GM12892 (cell line): ENCODE measurements around the gene ANG.

Source experiments
- POLR2A ChIP-seq: IDR thresholded peaks from 2 replicates; pipeline ENCODE4 v1.6.1; 2011; ENCODE audit warnings: low read depth, low read length, control low read depth
- POLR2AphosphoS5 ChIP-seq: IDR thresholded peaks from 2 replicates; pipeline ENCODE4 v1.6.1; 2011; ENCODE audit warnings: low read depth, low read length, control low read depth
- TAF1 ChIP-seq: IDR thresholded peaks from 2 replicates; pipeline ENCODE4 v1.6.1; 2011; ENCODE audit warnings: low read depth, mild to moderate bottlenecking, control low read depth, low read length, borderline replicate concordance

DNA sequence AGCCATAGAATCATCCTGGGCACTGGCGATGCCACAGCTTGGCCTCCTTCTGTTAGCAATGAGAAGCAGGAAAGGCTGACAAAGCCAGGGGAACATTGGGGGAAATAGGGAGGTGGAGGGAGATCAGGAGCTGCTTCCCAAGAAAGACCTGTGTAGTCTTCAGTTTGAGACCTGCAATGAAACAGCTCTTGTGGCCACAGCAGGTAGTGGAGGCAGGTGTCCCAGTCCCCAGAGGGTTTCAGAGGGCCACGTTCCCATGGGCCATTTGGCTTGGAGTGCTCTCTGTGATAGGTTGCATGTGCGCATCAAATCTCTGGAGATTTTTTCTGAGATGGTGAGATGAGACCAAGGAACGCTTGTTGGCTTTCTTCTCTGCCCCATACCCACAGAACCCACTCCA, 32.7 kb upstream of the ANG start:
- TF ChIP-seq POLR2AphosphoS5 (no peak), POLR2A (no peak), TAF1 (no peak)
